GM21723 (cell line): ENCODE results near the gene APBB2.
"Not testable (repeated sequence)": the region's sequence is repeated elsewhere in the genome, so short reads cannot be mapped to it uniquely, and the experiment has no call there.

Source experiments
- ATAC-seq: cut with Tn5 transposase; IDR thresholded peaks from one replicate; pipeline ENCODE4 v1.9.1; 2021; ENCODE audit warnings: mild to moderate bottlenecking, moderate library complexity; ENCODE audit not compliant: unreplicated experiment

APBB2 gene

GRCh38 chr4:40916880-40917279, 297.5 kb downstream of the APBB2 start:
- ATAC-seq: peak; percentile 79

GRCh38 chr4:40916218-40916555, 298.2 kb downstream of the APBB2 start:
- no peak for ATAC-seq

GRCh38 chr4:40915318-40916217, 298.8 kb downstream of the APBB2 start:
- no peak for ATAC-seq

GRCh38 chr4:40912460-40913184, 301.7 kb downstream of the APBB2 start:
- ATAC-seq: no peak

- ATAC-seq: no peak
These were observed 303.6 kb downstream of the APBB2 start for GRCh38 chr4:40910706-40911105.

- ATAC-seq: no peak
These were observed 304.9 kb downstream of the APBB2 start for GRCh38 chr4:40909363-40909876.

- peak; percentile 89 for ATAC-seq
These were observed 305.5 kb downstream of the APBB2 start for GRCh38 chr4:40908702-40909362.

GRCh38 chr4:40908297-40908696, 306.0 kb downstream of the APBB2 start:
- ATAC-seq: peak; percentile 14

- no peak for ATAC-seq
These were observed 308.9 kb downstream of the APBB2 start for GRCh38 chr4:40905414-40905813.

GRCh38 chr4:40900531-40900930, 313.8 kb downstream of the APBB2 start:
- not testable (repeated sequence) for ATAC-seq

- peak; percentile 72 for ATAC-seq
These were observed 316.7 kb downstream of the APBB2 start for GRCh38 chr4:40897557-40898203.

- no peak for ATAC-seq
These were observed 323.6 kb downstream of the APBB2 start for GRCh38 chr4:40890764-40891163.

GRCh38 chr4:40890199-40890598, 324.1 kb downstream of the APBB2 start:
- ATAC-seq: no peak

GRCh38 chr4:40888933-40889332, 325.4 kb downstream of the APBB2 start:
- no peak for ATAC-seq

- ATAC-seq: no peak
These were observed 326.6 kb downstream of the APBB2 start for GRCh38 chr4:40887764-40888131.

- ATAC-seq: no peak
These were observed 327.2 kb downstream of the APBB2 start for GRCh38 chr4:40886931-40887763.

- ATAC-seq: no peak
These were observed 332.5 kb downstream of the APBB2 start for GRCh38 chr4:40881851-40882250.

GRCh38 chr4:40881096-40881495, 333.2 kb downstream of the APBB2 start:
- ATAC-seq: no peak

- no peak for ATAC-seq
These were observed 335.7 kb downstream of the APBB2 start for GRCh38 chr4:40878548-40879055.

- no peak for ATAC-seq
These were observed 337.3 kb downstream of the APBB2 start for GRCh38 chr4:40877081-40877480.
